HEK293T (cell line): ENCODE measurements around the gene DLEC1.

Experiments used
- CTCF ChIA-PET: fragments of 350-600 bp; formaldehyde crosslinking; extraction: SDS; loops from one replicate; lab custom pipeline; 2021; ENCODE audit warnings: antibody characterized with exemption, inconsistent platforms; lab: Yijun Ruan, JAX
- POLR2A ChIA-PET: fragments of 350-600 bp; formaldehyde crosslinking; extraction: SDS; loops from one replicate; lab custom pipeline; 2020; ENCODE audit warnings: antibody characterized with exemption, inconsistent platforms; lab: Yijun Ruan, JAX
- DNase-seq: peaks from one replicate; pipeline ENCODE4 v3.0.0; 2012; ENCODE audit warnings: mixed read lengths; ENCODE audit errors: extremely low spot score
- ARNT ChIP-seq: fragments of 450-650 bp; IDR thresholded peaks from 2 replicates; pipeline ENCODE4 v1.6.1; 2017; ENCODE audit warnings: mild to moderate bottlenecking
- BHLHE40 ChIP-seq: fragments of 450-650 bp; IDR thresholded peaks from 2 replicates; pipeline ENCODE4 v1.6.1; 2016; ENCODE audit warnings: mild to moderate bottlenecking, moderate library complexity, borderline replicate concordance
- CTBP1 ChIP-seq: fragments of 450-650 bp; IDR thresholded peaks from 2 replicates; pipeline ENCODE4 v1.6.1; 2016; ENCODE audit warnings: borderline replicate concordance
- ELF4 ChIP-seq: fragments of 450-650 bp; IDR thresholded peaks from 2 replicates; pipeline ENCODE4 v1.6.1; 2017; ENCODE audit warnings: antibody characterized with exemption
- FOXA1 ChIP-seq: fragments of 450-650 bp; IDR thresholded peaks from 2 replicates; pipeline ENCODE4 v1.6.1; 2016; ENCODE audit warnings: mild to moderate bottlenecking
- FOXK2 ChIP-seq: fragments of 450-650 bp; IDR thresholded peaks from 2 replicates; pipeline ENCODE4 v1.6.1; 2016; ENCODE audit warnings: mild to moderate bottlenecking
- FOXM1 ChIP-seq: fragments of 450-650 bp; IDR thresholded peaks from 2 replicates; pipeline ENCODE4 v1.6.1; 2017; ENCODE audit warnings: mild to moderate bottlenecking, borderline replicate concordance
- HDGF ChIP-seq: fragments of 450-650 bp; IDR thresholded peaks from 2 replicates; pipeline ENCODE4 v1.6.1; 2017; ENCODE audit warnings: antibody characterized with exemption, borderline replicate concordance
- L3MBTL2 ChIP-seq: fragments of 450-650 bp; conservative IDR thresholded peaks from 2 replicates; pipeline ENCODE4 v1.6.1; 2016; ENCODE audit warnings: mild to moderate bottlenecking
- LEF1 ChIP-seq: fragments of 450-650 bp; IDR thresholded peaks from 2 replicates; pipeline ENCODE4 v1.6.1; 2017; ENCODE audit warnings: mild to moderate bottlenecking, borderline replicate concordance
- NFRKB ChIP-seq: fragments of 450-650 bp; IDR thresholded peaks from 2 replicates; pipeline ENCODE4 v1.6.1; 2016; ENCODE audit warnings: mild to moderate bottlenecking, moderate library complexity
- SP1 ChIP-seq: fragments of 450-650 bp; IDR thresholded peaks from 2 replicates; pipeline ENCODE4 v1.6.1; 2017
- SUZ12 ChIP-seq: fragments of 450-650 bp; IDR thresholded peaks from 2 replicates; pipeline ENCODE4 v1.6.1; 2016; ENCODE audit warnings: mild to moderate bottlenecking
- TARDBP ChIP-seq: fragments of 450-650 bp; IDR thresholded peaks from 2 replicates; pipeline ENCODE4 v1.6.1; 2016
- ZNF384 ChIP-seq: fragments of 450-650 bp; IDR thresholded peaks from 2 replicates; pipeline ENCODE4 v1.6.1; 2016
- TF ChIP-seq, protein P1 (sequence below): fragments of 450-650 bp; IDR thresholded peaks from 2 replicates; pipeline ENCODE4 v1.6.1; 2016

DLEC1 gene

GRCh38 chr3:38136393-38136776 lies 97.4 kb downstream of the DLEC1 start:
- POLR2A ChIA-PET, result interaction anchor here (0.6 to 3.8 kb wide), 5 partner anchors 8 to 29 kb away, joined by 3 to 39 read pairs (median 5); partner anchors contain the start of gene OXSR1
- no peak for DNase-seq
- TF ChIP-seq FOXM1, result no peak
- TF ChIP-seq NFRKB, result no peak
- TF ChIP-seq ZNF384, result no peak
- TF ChIP-seq, protein P1, sequence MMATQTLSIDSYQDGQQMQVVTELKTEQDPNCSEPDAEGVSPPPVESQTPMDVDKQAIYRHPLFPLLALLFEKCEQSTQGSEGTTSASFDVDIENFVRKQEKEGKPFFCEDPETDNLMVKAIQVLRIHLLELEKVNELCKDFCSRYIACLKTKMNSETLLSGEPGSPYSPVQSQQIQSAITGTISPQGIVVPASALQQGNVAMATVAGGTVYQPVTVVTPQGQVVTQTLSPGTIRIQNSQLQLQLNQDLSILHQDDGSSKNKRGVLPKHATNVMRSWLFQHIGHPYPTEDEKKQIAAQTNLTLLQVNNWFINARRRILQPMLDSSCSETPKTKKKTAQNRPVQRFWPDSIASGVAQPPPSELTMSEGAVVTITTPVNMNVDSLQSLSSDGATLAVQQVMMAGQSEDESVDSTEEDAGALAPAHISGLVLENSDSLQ, result no peak
- TF ChIP-seq L3MBTL2, result no peak
- TF ChIP-seq FOXK2, result no peak
- no peak for TF ChIP-seq LEF1
- TF ChIP-seq BHLHE40, result no peak
- no peak for TF ChIP-seq TARDBP
- TF ChIP-seq SUZ12, result no peak
- TF ChIP-seq FOXA1, result no peak
- TF ChIP-seq ARNT, result no peak
- no peak for TF ChIP-seq ELF4
- TF ChIP-seq HDGF, result no peak
- no peak for TF ChIP-seq CTBP1
- CTCF ChIA-PET, result interaction anchor here (0.8 kb wide), 1 partner anchor 31 kb away, joined by 8 read pairs; no protein-coding TSS in a partner anchor

GRCh38 chr3:38136777-38137614 lies 98.0 kb downstream of the DLEC1 start, which contains the start of gene ACAA1:
Gene ACAA1, minus strand, starts transcription at chr3:38137127. Its CDS starts 92 bp downstream, at chr3:38137035.
- ChIA-PET POLR2A (interaction anchor here (0.6 to 3.8 kb wide), 11 partner anchors 9 to 374 kb away, joined by 3 to 39 read pairs (median 3); partner anchors contain the start of genes OXSR1 and XYLB), CTCF (interaction anchor here (0.8 kb wide), 2 partner anchors 30 to 303 kb away, joined by 3 to 8 read pairs; no protein-coding TSS in a partner anchor)
- DNase-seq, result peak; percentile 97
- TF ChIP-seq CTBP1 (no peak), ARNT (no peak), TARDBP (no peak), HDGF (peak; percentile 97), ELF4 (peak; percentile 78)
- TF ChIP-seq, protein P1, result peak; percentile 90

GRCh38 chr3:38137615-38138348 lies 98.8 kb downstream of the DLEC1 start:
- DNase-seq, result no peak
- POLR2A ChIA-PET, result interaction anchor here (0.8 to 3.8 kb wide), 8 partner anchors 9 to 209 kb away, joined by 3 to 39 read pairs (median 4); partner anchors contain the start of genes OXSR1 and XYLB
- CTCF ChIA-PET, result interaction anchor here (0.8 kb wide), 1 partner anchor 304 kb away, joined by 3 read pairs; no protein-coding TSS in a partner anchor
- no peak for TF ChIP-seq CTBP1
- no peak for TF ChIP-seq ARNT
- TF ChIP-seq L3MBTL2, result peak; percentile 48; the same call in 1 of the 2 replicates
- TF ChIP-seq ZNF384, result no peak
- TF ChIP-seq SP1, result no peak
- no peak for TF ChIP-seq HDGF

GRCh38 chr3:38138349-38139190 lies 99.6 kb downstream of the DLEC1 start, which contains the start of gene MYD88:
Gene MYD88, plus strand, starts transcription at chr3:38138661. Its CDS starts 40 bp downstream, at chr3:38138701.
- no peak for TF ChIP-seq NFRKB
- no peak for TF ChIP-seq ARNT
- TF ChIP-seq ZNF384, result no peak
- no peak for TF ChIP-seq SUZ12
- no peak for TF ChIP-seq HDGF
- TF ChIP-seq FOXA1, result no peak
- no peak for TF ChIP-seq ELF4
- TF ChIP-seq LEF1, result no peak
- no peak for TF ChIP-seq FOXK2
- TF ChIP-seq TARDBP, result no peak
- TF ChIP-seq SP1, result no peak
- no peak for TF ChIP-seq BHLHE40
- POLR2A ChIA-PET, result interaction anchor here (1.0 to 3.8 kb wide), 3 partner anchors 14 to 208 kb away, joined by 3 to 39 read pairs (median 6); partner anchors contain the start of genes OXSR1 and XYLB
- no peak for DNase-seq
- CTCF ChIA-PET, result no interaction called here

GRCh38 chr3:38139191-38139590 lies 100.2 kb downstream of the DLEC1 start:
- TF ChIP-seq SUZ12 (no peak), FOXA1 (no peak), NFRKB (no peak), TARDBP (no peak), ARNT (no peak), FOXK2 (no peak), L3MBTL2 (no peak)
- POLR2A ChIA-PET, result interaction anchor here (1.0 to 3.8 kb wide), 2 partner anchors 13 to 26 kb away, joined by 3 to 39 read pairs; partner anchors contain the start of gene OXSR1
- CTCF ChIA-PET, result no interaction called here
- DNase-seq, result no peak

GRCh38 chr3:38139652-38140051 lies 100.6 kb downstream of the DLEC1 start:
- POLR2A ChIA-PET, result interaction anchor here (3.8 kb wide), 1 partner anchor 25 kb away, joined by 39 read pairs; the partner anchor contains the start of gene OXSR1
- TF ChIP-seq TARDBP, result no peak
- TF ChIP-seq FOXA1, result no peak
- no peak for TF ChIP-seq BHLHE40
- no peak for TF ChIP-seq SP1
- TF ChIP-seq, protein P1, result no peak
- no peak for DNase-seq
- CTCF ChIA-PET, result no interaction called here
